Activated CD4-positive, alpha-beta T cell treated with anti-CD3 and anti-CD28 coated beads, Interleukin-2, amount 50 U/mL, for 4 hours (primary cell): ENCODE data around the gene IL12B.
"Not testable (repeated sequence)": the region's sequence is repeated elsewhere in the genome, so short reads cannot be mapped to it uniquely, and the experiment has no call there.

Experiments used
- DNase-seq, 2 experiments: peaks; one replicate each; pipeline ENCODE4 v3.0.0-alpha.2; 2020

Gene IL12B

DNA sequence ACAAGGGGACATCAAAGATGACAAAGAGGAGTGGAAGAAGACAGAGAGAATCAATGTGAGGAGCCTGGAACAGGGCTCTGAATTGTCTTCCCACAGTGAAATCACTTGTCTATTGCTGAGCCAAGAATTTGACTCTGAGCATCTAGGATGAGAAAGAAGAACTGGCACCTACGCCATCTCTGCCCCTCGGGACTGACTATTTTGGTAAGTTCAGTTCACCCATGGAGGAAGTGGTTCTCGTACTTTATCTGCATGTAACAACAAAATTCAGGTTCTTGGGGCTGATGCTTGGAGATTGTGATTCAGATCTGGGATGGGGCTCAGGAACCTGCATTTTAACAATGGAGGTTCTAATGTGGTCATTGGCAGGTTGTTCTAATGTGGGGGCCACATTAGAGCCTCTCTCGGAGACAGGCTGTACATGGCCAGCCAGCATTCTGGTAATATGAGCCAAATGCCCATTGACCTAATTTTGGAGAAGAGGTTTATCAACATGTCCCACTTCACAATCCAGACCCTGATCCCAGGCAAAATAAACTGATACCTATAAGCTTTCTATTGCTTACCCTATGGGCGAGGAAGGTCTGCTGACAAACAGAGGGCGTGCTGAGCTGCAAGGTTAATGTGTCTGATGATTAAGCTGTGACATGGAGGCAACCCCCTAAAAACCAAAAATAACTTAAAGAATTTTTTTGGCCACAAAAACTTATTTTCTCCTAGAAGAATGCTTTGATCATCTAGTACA is 2.7 kb upstream of the IL12B start:
- no peak for DNase-seq

DNA sequence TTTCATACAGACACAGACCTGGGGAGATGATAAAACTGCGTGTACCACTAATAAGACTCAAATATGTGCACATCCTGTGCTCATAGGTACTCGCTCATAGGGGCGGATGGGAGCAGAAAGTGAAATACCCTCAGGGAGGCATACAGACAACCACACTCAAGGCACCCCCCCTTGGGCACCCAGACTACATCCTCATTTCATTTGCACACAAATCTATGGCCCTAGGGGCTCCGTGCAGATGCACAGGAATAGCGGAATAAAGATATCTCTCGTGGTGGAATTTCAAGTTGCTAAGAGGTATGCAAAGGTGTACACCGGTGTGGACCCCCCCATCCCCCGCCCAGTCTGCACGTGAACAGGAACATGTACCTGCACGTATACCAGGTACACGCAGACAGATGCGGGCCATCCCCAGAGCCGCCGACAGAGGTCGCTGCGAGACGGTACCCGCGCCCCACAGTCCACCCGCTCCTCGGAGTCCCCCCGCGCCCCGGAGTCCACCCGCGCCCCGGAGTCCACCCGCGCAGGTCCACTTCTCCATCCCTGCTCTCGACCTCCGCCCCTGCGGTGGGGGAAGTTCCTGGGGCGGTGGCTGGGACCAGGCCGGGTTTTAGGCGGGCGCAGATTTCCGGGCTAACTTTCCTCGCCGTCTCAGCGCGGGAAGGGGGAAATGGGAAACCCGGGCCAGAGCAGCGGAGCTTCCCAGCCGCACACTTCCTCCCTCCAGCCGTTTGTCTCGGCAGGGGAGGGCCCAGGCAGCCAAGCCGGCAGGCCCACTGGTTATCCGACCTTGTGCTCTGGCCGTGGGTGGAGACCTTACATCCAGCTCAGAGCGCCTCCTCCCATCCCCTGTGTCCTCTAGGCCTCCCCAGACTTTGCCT is 1.0 kb upstream of the IL12B start:
- DNase-seq = peak; percentile 67 to 71

DNA sequence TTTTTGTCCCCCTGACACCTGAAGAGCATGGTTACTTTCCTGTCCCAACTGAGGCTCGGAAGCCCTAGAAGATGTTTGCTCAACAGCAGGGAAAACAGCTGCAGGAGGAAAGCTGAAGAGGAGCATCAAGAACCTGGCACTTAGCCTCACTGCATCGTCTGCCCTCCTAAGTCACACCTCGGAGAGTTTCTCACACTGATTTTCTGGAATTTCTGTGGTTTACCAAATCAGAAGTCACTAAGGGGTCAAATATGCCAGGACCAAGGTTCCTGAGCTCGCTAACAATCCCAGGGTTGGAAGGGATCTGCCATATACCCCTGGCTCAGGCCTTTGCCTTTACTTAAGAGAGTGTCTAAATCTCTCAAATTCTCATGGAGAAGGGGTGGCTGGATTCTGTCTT is 5.3 kb downstream of the IL12B start:
- DNase-seq = no peak

DNA sequence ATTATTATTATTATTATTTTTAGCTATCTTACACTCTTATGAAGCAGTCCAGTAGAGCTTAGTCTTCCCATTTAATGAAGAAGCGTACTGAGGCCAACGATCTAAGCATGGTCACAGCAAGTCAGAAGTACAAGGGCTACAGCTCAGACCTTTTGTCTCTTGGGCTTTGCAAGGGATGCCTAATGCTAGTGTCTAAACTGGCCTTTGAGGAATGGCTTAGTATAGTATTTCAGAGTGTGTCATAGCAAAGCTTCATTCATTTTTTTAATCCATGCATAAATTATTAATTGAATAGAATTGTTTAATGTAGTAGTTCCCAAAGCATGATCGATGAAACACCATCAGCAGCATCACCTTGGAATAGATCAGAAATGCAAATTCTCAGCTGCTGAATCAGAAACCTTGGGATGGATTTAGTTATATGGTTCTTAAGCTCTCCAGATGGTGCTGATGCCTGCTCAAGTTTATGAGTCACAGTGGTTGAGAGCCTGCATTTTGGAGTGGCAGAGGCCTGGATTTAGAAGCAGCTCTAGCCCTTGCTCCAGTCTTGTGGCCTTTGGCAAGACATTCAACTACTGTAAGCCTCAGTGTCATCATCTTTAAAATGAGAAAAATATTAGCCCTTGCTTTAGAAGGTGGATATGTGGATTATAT is 6.1 kb downstream of the IL12B start:
- DNase-seq = no peak

DNA sequence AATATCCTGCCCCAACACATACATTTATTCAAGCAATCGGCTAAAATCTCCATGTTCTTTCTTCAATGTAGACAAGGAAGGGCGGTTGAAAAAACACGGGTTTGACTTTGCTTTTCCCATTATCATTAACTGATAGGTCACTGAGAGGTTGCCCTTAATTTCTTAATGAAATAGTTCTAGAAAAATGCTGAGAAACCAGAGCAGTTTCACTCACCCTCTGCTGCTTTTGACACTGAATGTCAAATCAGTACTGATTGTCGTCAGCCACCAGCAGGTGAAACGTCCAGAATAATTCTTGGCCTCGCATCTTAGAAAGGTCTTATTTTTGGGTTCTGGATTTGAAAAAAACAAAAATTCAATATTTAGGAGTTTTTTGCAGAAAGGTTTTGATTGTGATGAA is 8.1 kb downstream of the IL12B start:
- DNase-seq = no peak

DNA sequence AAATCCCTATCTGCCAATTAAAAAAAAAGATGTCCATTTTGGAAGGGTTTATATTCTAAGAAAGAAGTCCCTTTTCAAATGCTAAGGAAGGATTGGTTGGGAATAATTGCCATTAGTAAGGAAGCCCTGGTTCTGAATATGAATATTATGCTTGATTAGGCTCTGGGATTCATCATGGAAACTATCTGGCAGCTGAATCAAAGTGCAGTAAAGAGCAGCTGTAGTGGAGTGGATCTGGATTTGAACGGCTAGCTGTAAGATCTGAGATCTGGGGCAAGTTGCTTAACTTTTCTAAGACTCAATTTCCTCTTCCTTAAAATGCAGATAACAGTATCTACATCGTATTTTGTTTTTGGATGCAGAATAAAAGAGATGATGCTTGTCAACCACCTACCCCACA is 10.5 kb downstream of the IL12B start:
- no peak for DNase-seq

DNA sequence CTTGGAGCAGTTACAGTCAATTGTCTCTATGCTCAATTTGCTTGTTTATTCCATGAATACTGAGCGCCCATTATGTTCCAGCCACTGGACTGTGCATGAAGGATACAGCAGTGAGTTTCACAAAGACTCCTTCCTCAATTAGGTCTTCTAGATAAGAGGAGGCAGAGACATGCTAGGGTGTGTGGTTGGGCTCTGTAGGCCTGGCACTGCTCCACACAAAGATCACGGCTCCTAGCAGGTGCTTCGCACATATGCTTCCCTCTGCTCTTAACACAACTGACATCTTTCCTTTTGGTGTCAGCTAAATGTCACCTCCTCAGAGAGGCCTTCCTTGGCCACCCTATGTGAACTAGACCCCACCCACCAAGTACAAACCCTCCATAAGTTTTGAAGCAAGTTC is 10.9 kb downstream of the IL12B start:
- DNase-seq = no peak

DNA sequence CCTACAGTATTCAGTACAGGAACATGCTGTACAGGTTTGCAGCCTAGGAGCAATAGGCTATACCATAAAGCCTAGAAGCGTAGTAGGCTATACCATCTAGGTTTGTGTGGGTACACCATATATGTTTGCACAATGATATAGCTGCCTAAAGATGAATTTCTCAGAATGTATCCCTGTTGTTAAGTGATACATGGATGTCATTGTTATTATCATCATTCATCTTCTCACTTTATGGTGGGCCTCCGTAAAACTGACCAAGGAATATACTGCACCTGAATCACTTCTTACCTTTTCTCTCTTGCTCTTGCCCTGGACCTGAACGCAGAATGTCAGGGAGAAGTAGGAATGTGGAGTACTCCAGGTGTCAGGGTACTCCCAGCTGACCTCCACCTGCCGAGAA is 11.8 kb downstream of the IL12B start:
- no peak for DNase-seq

DNA sequence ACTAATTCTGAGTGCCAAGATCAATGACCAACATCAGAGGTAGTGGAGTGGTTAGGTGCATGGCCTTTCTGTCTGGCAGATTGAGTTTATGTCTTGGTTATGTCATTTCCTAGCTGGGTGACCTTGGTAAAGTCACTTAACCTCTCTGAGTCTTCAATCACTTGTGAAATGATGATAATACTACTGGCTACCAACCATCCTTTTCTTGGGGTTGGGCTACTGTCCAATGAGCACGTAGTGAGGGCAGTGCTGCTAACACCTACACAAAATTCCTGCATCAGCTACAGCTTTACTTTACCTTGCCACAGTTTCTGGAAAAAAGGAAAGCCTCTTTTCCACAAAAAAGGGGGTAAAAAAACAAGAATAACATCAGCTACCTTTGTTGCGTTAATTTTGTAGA is 12.4 kb downstream of the IL12B start:
- no peak for DNase-seq

DNA sequence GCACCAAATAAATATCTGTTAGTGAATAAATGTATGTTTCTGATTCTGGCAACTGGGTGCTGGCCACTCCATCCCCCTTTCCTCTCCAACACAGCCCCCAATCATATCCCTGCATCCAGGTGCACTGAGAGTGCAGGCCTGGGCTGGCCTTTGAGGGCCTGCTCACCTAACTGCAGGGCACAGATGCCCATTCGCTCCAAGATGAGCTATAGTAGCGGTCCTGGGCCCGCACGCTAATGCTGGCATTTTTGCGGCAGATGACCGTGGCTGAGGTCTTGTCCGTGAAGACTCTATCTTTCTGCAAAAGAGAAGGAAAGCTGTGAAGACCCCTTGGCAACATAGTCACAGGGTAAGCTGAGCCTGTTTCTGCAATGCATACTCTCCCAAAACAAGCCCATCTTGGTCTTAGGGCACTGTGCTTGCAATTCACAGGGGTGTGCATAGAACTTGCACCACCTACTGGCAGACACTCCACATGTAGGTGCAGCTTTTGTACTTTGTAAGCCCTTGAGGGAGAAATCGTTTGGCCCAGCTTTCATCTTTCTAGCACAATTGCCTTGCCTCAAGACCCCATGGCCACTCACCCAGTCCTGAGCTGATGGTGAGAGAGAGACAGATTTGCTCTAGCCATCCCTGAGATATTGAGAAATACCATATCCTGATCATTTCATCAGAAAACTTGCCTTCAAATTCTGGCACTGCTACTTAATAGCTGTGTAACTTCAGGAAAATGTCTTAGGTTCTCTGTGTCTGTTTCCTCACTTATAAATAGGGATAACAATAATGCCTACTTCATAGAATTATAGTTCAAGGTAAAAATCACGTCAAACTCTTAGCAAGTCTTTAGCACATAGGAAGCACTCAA is 13.5 kb downstream of the IL12B start:
- peak; percentile 36 to 43 for DNase-seq

DNA sequence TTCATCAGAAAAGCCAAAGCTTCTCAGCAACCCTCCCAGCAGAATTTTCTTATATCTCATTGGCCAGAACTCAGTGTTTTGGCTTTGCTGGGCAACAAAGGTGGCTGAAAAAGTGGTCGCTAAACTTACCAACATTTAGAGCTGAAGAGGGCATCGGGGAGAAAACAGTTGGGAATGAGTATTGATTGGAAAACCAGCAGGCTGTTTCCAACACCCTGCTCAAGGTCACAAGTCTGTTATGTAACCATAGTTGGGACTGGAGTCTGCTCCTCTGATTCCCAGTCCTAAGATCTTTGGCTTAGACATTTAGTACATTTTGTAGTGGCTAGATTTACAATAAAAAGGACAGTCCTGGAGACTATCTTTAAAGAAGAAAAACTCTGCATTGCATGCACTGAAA is 17.1 kb downstream of the IL12B start:
- no peak for DNase-seq

DNA sequence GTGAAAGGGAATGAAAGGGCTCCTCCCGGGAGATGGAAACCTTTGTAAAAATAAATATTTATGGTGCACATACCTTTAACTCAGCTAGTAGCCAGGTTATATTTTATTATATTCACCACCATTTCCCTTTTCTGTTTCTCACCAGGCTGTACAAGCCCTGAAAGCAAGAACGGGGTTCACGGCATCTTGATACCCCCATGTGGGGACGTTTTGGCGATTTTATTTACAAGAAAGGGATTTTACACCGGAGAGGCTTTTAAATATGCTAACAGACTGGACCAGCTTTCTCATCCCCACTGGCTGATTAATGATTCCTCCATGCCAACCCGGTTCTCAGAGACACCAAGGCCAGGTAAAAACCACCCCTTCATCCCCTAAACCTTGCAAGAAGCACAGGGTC is 19.2 kb downstream of the IL12B start:
- no peak for DNase-seq

DNA sequence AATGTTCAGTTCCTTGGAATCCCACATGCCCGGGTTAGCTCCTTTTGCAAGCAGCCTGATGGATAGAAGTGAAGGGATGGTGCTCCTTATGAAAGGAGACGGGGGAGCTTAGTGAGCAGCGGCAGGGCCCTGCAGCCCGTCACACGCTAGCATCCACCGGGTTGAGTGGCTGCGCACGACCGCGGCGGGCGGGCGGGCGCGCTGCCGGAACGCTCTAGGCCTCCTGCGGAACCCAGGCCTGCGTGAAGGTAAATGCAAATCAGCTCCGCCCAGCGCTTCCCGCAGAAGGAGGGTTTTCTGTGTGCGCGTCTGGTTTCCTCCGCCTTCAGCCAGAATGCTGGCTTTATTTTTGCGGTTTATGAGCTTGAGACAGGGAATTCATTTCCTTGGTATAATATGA is 19.8 kb downstream of the IL12B start:
- DNase-seq = peak; percentile 8 to 9

DNA sequence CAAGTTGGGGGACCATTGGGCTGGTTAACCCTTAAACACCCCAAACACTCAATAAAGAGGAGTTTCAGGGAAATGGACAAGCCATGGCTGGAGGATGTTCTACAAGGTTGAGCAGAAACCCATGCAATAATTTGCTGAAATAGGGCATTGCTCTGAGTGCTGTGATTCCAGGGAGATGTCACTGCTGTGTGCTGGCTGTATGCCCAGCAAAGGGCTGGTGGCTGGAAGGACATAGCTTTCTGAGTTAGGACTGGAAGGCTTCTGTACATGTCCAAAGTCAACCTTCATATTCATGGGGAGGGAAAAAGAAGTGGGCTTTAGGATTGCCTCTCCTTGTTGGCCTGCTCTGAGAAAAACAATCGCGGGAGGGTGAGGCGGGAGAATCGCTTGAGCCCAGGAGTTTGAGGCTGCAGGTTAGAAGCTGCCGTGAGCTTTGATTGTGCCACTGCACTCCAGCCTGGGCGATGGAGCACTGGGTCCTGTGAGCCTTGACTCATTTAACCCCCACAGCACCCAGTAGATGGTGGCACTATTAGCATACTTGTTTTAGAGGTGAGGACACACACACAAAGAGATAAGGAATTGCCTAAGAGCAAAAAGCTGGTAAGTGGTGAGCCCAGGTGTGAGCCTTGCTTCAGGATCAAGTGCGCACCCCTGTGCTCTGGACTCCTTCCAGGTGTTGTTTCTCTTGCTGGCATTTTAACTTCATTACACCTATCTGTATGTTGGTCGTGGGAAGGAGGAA is 20.4 kb downstream of the IL12B start:
- DNase-seq = no peak

DNA sequence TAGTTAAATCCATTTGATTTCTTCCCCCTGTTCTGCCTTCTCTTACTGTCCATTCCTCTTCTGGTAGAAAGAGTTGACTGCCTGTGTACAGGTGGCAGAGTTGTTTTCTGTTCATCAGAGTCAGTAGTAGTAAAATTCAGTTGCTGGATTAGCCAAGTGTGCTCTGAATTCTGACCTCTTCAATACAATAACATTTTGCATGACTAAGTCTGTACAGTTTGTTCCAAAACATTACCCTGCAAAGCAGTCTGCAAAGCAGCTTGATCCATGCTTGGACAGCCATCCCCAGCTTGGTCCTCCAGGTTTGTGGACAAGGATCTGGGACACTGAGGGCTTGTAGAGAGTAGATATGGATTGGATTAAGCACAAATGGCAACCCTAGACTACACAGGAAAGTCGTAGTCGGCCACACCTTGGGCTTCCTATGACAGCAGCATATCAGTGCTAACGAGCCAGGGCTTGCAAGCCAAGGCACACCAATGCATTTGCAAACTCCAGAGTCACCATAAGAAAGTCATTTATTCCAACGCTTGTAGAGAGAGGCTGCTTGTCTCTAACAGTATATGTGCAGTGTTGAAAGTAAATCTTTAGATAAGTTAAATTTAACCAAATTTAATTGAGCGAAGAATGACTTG is 25.2 kb downstream of the IL12B start:
- no peak for DNase-seq

DNA sequence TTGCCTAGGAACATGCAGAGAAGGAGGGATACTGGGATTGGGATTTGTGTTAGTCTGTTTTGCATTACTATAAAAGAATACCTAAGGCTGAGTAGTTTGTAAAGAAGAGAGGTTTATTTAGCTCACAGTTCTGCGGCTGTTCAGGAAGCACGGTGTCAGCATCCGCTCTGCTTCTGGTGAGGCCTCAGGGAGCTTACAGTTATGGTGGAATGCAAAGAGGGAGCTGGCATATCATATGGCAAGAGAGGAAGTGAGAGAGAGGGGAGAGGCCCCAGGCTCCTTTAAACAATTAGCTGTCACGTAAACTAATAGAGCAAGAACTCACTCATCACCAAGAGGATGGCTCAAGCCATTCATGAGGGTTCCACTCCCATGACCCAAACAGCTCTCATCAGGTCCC is 27.0 kb downstream of the IL12B start:
- DNase-seq = no peak

DNA sequence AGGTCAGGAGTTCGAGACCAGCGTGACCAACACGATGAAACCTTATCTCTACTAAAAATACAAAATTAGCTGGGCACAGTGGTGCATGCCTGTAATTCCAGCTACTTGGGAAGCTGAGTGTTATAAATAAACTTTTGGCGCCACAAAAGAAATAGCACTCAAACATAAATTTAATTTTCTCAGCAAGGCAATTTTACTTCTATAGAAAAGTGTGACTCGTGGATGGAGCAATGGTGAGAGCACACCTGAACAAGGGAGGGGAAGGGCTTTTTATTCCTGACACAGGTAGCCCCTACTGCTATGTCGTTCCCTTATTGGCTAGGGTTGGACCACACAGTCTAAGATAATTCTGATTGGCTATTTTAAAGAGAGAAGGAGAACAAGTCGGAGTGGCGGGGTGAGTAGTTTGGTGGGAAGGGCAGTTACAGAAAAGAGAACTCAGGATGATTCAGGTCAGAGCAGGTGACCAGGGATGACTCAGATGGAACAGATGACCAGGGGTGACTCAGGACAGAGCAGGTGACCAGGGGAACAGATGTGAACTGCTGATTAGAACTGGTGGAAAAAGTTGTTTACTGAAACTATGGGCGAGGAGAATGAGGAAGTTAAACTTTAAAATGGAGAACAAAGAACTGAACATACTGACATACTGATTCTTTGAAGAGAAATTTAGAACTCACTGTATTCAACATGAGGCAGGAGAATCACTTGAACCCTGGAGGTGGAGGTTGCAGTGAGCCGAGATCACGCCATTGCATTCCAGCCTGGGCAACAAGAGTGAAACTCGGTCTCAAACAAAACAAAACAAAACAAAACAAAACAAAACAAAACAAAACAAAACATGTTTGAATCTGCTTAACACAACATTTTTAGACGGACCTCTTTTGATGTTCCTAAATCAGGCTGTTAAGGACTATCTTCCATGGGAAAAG is 28.1 kb downstream of the IL12B start:
- not testable (repeated sequence) for DNase-seq

DNA sequence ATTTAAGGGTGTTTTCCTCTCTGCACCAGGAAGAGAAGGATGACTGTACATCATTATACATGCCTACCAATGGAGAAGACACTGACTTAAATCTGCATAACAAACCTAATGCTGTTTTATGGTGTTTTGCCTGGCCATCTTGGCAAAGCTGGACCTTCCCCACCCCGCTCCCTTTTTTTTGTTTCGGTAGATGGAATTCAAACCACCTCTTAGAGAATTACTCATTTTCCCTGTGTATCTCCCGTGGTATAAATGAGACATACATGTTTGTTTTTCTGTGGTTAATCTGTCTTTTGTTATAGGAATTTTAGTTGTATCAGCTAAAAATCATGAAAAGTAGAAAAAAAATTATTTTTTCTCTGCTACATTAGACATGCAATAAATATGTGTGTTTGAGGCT is 28.8 kb downstream of the IL12B start:
- DNase-seq = no peak

DNA sequence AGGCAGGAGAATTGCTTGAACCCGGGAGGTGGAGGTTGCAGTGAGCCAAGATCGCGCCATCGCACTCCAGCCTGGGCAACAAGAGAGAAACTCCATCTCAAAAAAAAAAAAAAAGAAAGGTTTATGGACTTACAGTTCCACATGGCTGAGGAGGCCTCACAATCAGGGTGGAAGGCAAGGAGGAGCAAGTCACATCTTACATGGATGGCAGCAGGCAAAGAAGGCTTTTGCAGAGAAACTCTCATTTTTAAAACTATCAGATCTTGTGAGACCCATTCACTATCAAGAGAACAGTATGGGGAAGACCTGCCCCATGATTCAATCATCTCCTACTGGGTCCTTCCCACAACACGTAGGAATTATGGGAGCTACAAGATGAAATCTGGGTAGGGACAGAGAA is 33.0 kb downstream of the IL12B start:
- not testable (repeated sequence) for DNase-seq

DNA sequence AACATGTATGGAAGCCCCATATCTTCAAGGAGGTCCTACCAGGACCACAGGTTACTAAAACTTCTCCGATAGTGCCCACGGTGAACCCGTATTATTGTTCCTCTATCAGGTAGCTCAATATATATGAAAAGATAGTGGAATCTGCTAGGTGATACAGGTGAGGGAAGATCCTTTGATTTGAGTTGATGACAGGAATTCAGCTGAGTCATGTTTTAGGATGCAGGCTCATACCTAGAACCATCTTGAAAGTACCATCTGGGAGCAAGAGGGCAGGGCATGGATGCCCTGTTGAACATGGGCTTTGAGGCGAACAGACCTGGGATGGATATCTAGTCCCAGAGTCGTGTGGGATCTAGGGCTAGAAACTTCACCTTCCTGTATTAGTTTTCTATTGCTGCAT is 35.4 kb downstream of the IL12B start:
- no peak for DNase-seq
